RWPE1 (cell line): ENCODE measurements around the gene SLC25A21.

Source experiments
- CTCF ChIA-PET: fragments of 350-600 bp; sonication (Branson Sonifier 250); formaldehyde crosslinking; extraction: SDS; loops from one replicate; lab custom pipeline; 2021; lab: Yijun Ruan, JAX
- POLR2A ChIA-PET: fragments of 400-600 bp; formaldehyde crosslinking; extraction: SDS; loops from one replicate; lab custom pipeline; 2020; ENCODE audit warnings: antibody characterized with exemption; ENCODE audit not compliant: low non-redundant PET; lab: Yijun Ruan, JAX
- DNase-seq: peaks from one replicate; pipeline ENCODE4 v3.0.0; 2012; ENCODE audit warnings: low spot score
- H3K27ac ChIP-seq: fragments of 450-650 bp; 2 replicates; pipeline ENCODE4 v1.5.1; 2017
- CTCF ChIP-seq: fragments of 450-650 bp; conservative IDR thresholded peaks from 2 replicates; pipeline ENCODE4 v1.5.1; 2017; ENCODE audit warnings: low read depth, mild to moderate bottlenecking

Gene SLC25A21

GRCh38 chr14:36662258-36662542 is 510.2 kb downstream of the SLC25A21 start:
- no peak for DNase-seq
- POLR2A ChIA-PET: no interaction called here
- peak overlapping the region; percentile 72 for H3K27ac ChIP-seq
- TF ChIP-seq CTCF: no peak
- CTCF ChIA-PET: interaction anchor here (0.6 to 1.5 kb wide), 6 partner anchors 15 to 534 kb away, joined by 3 to 5 read pairs (median 3); no protein-coding TSS in a partner anchor

GRCh38 chr14:36661506-36662257 is 510.7 kb downstream of the SLC25A21 start, which contains the start of gene PAX9:
PAX9 (plus strand) TSS chr14:36661860; CDS start chr14:36662090, 230 bp downstream.
- H3K27ac ChIP-seq: peak within 1 kb of the TSS; percentile 72
- POLR2A ChIA-PET: no interaction called here
- CTCF ChIA-PET: interaction anchor here (0.6 to 1.3 kb wide), 2 partner anchors 280 to 488 kb away, joined by 3 to 4 read pairs; no protein-coding TSS in a partner anchor

GRCh38 chr14:36660736-36661505 is 511.5 kb downstream of the SLC25A21 start:
- no peak for DNase-seq
- peak overlapping the region; percentile 72; the same call in 1 of the 2 replicates for H3K27ac ChIP-seq
- ChIA-PET POLR2A (no interaction called here), CTCF (interaction anchor here (0.6 kb wide), 1 partner anchor 281 kb away, joined by 4 read pairs; no protein-coding TSS in a partner anchor)
- TF ChIP-seq CTCF: no peak

More at GRCh38 chr14:36661506-36662257, 510.7 kb downstream of the SLC25A21 start, which contains the start of gene PAX9:
- peak; percentile 95 for DNase-seq
- no peak for TF ChIP-seq CTCF

- CTCF ChIA-PET: interaction anchor here (0.6 to 1.9 kb wide), 3 partner anchors 12 to 282 kb away, joined by 3 to 6 read pairs (median 6); no protein-coding TSS in a partner anchor
Measured at GRCh38 chr14:36659822-36660735, 512.3 kb downstream of the SLC25A21 start.

GRCh38 chr14:36659010-36659821 is 513.2 kb downstream of the SLC25A21 start:
- CTCF ChIA-PET: interaction anchor here (1.1 to 1.9 kb wide), 2 partner anchors 11 to 283 kb away, joined by 6 read pairs; no protein-coding TSS in a partner anchor

More at GRCh38 chr14:36659822-36660735, 512.3 kb downstream of the SLC25A21 start:
- H3K27ac ChIP-seq: no peak overlapping the region
- no peak for DNase-seq
- POLR2A ChIA-PET: no interaction called here
- no peak for TF ChIP-seq CTCF

More at GRCh38 chr14:36659010-36659821, 513.2 kb downstream of the SLC25A21 start:
- H3K27ac ChIP-seq: no peak overlapping the region
- POLR2A ChIA-PET: no interaction called here
- DNase-seq: no peak
- no peak for TF ChIP-seq CTCF
